Stimulated activated CD4-positive, alpha-beta T cell treated with anti-CD3 and anti-CD28 coated beads, Interleukin-4, amount 100 ng/mL, for 48 hours (primary cell): Measurements from ENCODE around the gene TIGD1.
"Not testable (repeated sequence)": the region's sequence is repeated elsewhere in the genome, so short reads cannot be mapped to it uniquely, and the experiment has no call there.

Source experiments
- DNase-seq, 2 donors: peaks; one replicate each; pipeline ENCODE4 v3.0.0-alpha.2; 2020; ENCODE audit warnings: low read depth in 2 of 2

TIGD1 gene

GRCh38 chr2:232539298-232540231 is 10.8 kb downstream of the TIGD1 start, which contains the start of gene CHRNG:
CHRNG (plus strand) TSS chr2:232539692; CDS start chr2:232539748, 56 bp downstream.
- no peak for DNase-seq

GRCh38 chr2:232538671-232539070 is 11.7 kb downstream of the TIGD1 start:
- DNase-seq: no peak

GRCh38 chr2:232537499-232537898 is 12.9 kb downstream of the TIGD1 start:
- no peak for DNase-seq

- no peak for DNase-seq
Measured at GRCh38 chr2:232537079-232537478, 13.3 kb downstream of the TIGD1 start.

GRCh38 chr2:232535761-232536530 is 14.4 kb downstream of the TIGD1 start:
- DNase-seq: no peak

- no peak for DNase-seq
Measured at GRCh38 chr2:232534940-232535651, 15.3 kb downstream of the TIGD1 start.

GRCh38 chr2:232533944-232534710 is 16.2 kb downstream of the TIGD1 start:
- DNase-seq: no peak

- not testable (repeated sequence) for DNase-seq
Measured at GRCh38 chr2:232532821-232533220, 17.5 kb downstream of the TIGD1 start.

- no peak for DNase-seq
Measured at GRCh38 chr2:232532419-232532818, 17.9 kb downstream of the TIGD1 start.

- DNase-seq: no peak
Measured at GRCh38 chr2:232530626-232531260, 19.6 kb downstream of the TIGD1 start.

GRCh38 chr2:232529806-232530547 is 20.4 kb downstream of the TIGD1 start:
- DNase-seq: no peak

- no peak for DNase-seq
Measured at GRCh38 chr2:232528746-232529460, 21.5 kb downstream of the TIGD1 start.

- no peak for DNase-seq
Measured at GRCh38 chr2:232527905-232528470, 22.4 kb downstream of the TIGD1 start.

GRCh38 chr2:232526372-232526941 is 23.9 kb downstream of the TIGD1 start:
- DNase-seq: no peak

GRCh38 chr2:232525791-232526371 is 24.5 kb downstream of the TIGD1 start, which contains the start of gene CHRND:
CHRND (plus strand) TSS chr2:232526160; CDS start chr2:232526216, 56 bp downstream.
- DNase-seq: no peak

- no peak for DNase-seq
Measured at GRCh38 chr2:232525199-232525598, 25.2 kb downstream of the TIGD1 start.

- no peak for DNase-seq
Measured at GRCh38 chr2:232524771-232525170, 25.6 kb downstream of the TIGD1 start.
